Trophoblast cell (in vitro differentiated cells and primary cell): ENCODE measurements around the gene GRID2IP.
"Not testable (repeated sequence)": the region's sequence is repeated elsewhere in the genome, so short reads cannot be mapped to it uniquely, and the experiment has no call there.

ENCODE experiments used
- DNase-seq, 2 donors: peaks; one replicate each; pipeline ENCODE4 v3.0.0-alpha.2; 2016
- H2AFZ ChIP-seq: 2 replicates; pipeline ENCODE4 v1.6.1; 2013; ENCODE audit warnings: low read length, moderate library complexity, mild to moderate bottlenecking; ENCODE audit not compliant: insufficient read depth, poor library complexity
- H2AK5ac ChIP-seq: 2 replicates; pipeline ENCODE4 v1.6.1; 2013; ENCODE audit warnings: mild to moderate bottlenecking, low read length
- H2BK120ac ChIP-seq: 2 replicates; pipeline ENCODE4 v1.6.1; 2013; ENCODE audit warnings: low read length, mild to moderate bottlenecking, moderate library complexity; ENCODE audit not compliant: insufficient read depth, poor library complexity
- H2BK12ac ChIP-seq: 2 replicates; pipeline ENCODE4 v1.6.1; 2013; ENCODE audit warnings: mild to moderate bottlenecking, low read length, moderate library complexity
- H2BK5ac ChIP-seq: 2 replicates; pipeline ENCODE4 v1.6.1; 2013; ENCODE audit warnings: low read length, low read depth, moderate library complexity, mild to moderate bottlenecking; ENCODE audit not compliant: poor library complexity
- H3K14ac ChIP-seq: 2 replicates; pipeline ENCODE4 v1.6.1; 2013; ENCODE audit warnings: mild to moderate bottlenecking, low read length
- H3K18ac ChIP-seq: 2 replicates; pipeline ENCODE4 v1.6.1; 2013; ENCODE audit warnings: mild to moderate bottlenecking, low read length
- H3K23ac ChIP-seq: 2 replicates; pipeline ENCODE4 v1.6.1; 2013; ENCODE audit warnings: low read length
- H3K27ac ChIP-seq: 2 replicates; pipeline ENCODE4 v1.5.1; 2013; ENCODE audit warnings: low read depth, mild to moderate bottlenecking, inconsistent platforms, low read length, moderate library complexity
- H3K27me3 ChIP-seq: 2 replicates; pipeline ENCODE4 v1.6.1; 2013; ENCODE audit warnings: inconsistent platforms, mild to moderate bottlenecking, low read length, moderate library complexity; ENCODE audit not compliant: insufficient read depth
- H3K36me3 ChIP-seq, 2 experiments: 1 replicate in 1 of 2; 2 replicates in 1 of 2; pipeline ENCODE4 v1.6.1; 2013; ENCODE audit warnings: low read length in 2 of 2, mild to moderate bottlenecking in 2 of 2, moderate library complexity in 1 of 2; ENCODE audit not compliant: insufficient read depth in 2 of 2, control insufficient read depth in 1 of 2
- H3K4ac ChIP-seq: 2 replicates; pipeline ENCODE4 v1.6.1; 2013; ENCODE audit warnings: low read depth, mild to moderate bottlenecking, low read length, moderate library complexity
- H3K4me1 ChIP-seq, 2 experiments: 1 replicate in 1 of 2; 2 replicates in 1 of 2; pipeline ENCODE4 v1.6.1; 2013; ENCODE audit warnings: low read length in 2 of 2, mild to moderate bottlenecking in 2 of 2, moderate library complexity in 1 of 2; ENCODE audit not compliant: insufficient read depth in 2 of 2, control insufficient read depth in 1 of 2
- H3K4me2 ChIP-seq: 2 replicates; pipeline ENCODE4 v1.6.1; 2013; ENCODE audit warnings: inconsistent platforms, mild to moderate bottlenecking, low read length, moderate library complexity
- H3K4me3 ChIP-seq: 2 replicates; pipeline ENCODE4 v1.5.1; 2013; ENCODE audit warnings: mild to moderate bottlenecking, low read depth, low read length, inconsistent platforms
- H3K79me1 ChIP-seq: one replicate; pipeline ENCODE4 v1.6.1; 2013; ENCODE audit warnings: low read length
- H3K79me2 ChIP-seq: 2 replicates; pipeline ENCODE4 v1.6.1; 2013; ENCODE audit warnings: low read length, mild to moderate bottlenecking; ENCODE audit not compliant: control insufficient read depth, insufficient read depth, poor library complexity
- H3K9ac ChIP-seq: 2 replicates; pipeline ENCODE4 v1.6.1; 2013; ENCODE audit warnings: mild to moderate bottlenecking, low read length
- H3K9me3 ChIP-seq: 2 replicates; pipeline ENCODE4 v1.6.1; 2013; ENCODE audit warnings: low read depth, mild to moderate bottlenecking, control low read depth, inconsistent platforms, low read length; ENCODE audit not compliant: insufficient read depth
- H4K12ac ChIP-seq: 2 replicates; pipeline ENCODE4 v1.6.1; 2013; ENCODE audit warnings: low read depth, mild to moderate bottlenecking, low read length, moderate library complexity
- H4K8ac ChIP-seq: 2 replicates; pipeline ENCODE4 v1.6.1; 2013; ENCODE audit warnings: low read depth, mild to moderate bottlenecking, low read length, moderate library complexity
- H4K91ac ChIP-seq: one replicate; pipeline ENCODE4 v1.6.1; 2013; ENCODE audit warnings: low read depth, mild to moderate bottlenecking, low read length, moderate library complexity
- WGBS: extraction: QIAGEN DNeasy Blood & Tissue Kit; methylation state at CpG from one replicate; pipeline ENCODE4 v1.1.7; 2013; ENCODE audit warnings: missing lambda C conversion rate; ENCODE audit not compliant: insufficient read length, insufficient coverage; ENCODE audit errors: extremely low coverage; 5-methylcytosine and 5-hydroxymethylcytosine counted together

The GRID2IP gene

GRCh38 chr7:6458676-6459075 is 92.6 kb downstream of the GRID2IP start:
- not testable (repeated sequence) for H3K18ac ChIP-seq, H3K4me3 ChIP-seq, H3K4me1 ChIP-seq, H4K12ac ChIP-seq, H3K9me3 ChIP-seq, H3K4me2 ChIP-seq, H2BK120ac ChIP-seq, H3K79me2 ChIP-seq, H2AFZ ChIP-seq, H3K27me3 ChIP-seq, H3K23ac ChIP-seq, H3K9ac ChIP-seq, H2AK5ac ChIP-seq, H3K4ac ChIP-seq, H3K14ac ChIP-seq, H2BK5ac ChIP-seq, H4K8ac ChIP-seq, H3K27ac ChIP-seq, H4K91ac ChIP-seq, H3K79me1 ChIP-seq, H2BK12ac ChIP-seq
- peaks cover 19 to 26% of the 10 kb centered on the region in 2 experiments for H3K36me3 ChIP-seq
- peak in 1 of 2 donors; percentile 79 for DNase-seq
- no CpG with 5 or more reads among the region's 3 CpGs for WGBS

- no peak overlapping the region for H2AK5ac ChIP-seq
- no peak overlapping the region for H2BK5ac ChIP-seq
- no peaks in the 10 kb centered on the region for H3K79me2 ChIP-seq
- H3K36me3 ChIP-seq, result no peaks in the 10 kb centered on the region
- H3K9ac ChIP-seq, result no peak overlapping the region
- H2BK120ac ChIP-seq, result no peak overlapping the region
- H3K4me3 ChIP-seq, result no peak overlapping the region
- no peak overlapping the region for H3K4me2 ChIP-seq
- no peak overlapping the region for H3K23ac ChIP-seq
- no peak overlapping the region for H3K27ac ChIP-seq
- H3K4me1 ChIP-seq, result no peaks in the 10 kb centered on the region
- no peaks in the 10 kb centered on the region for H3K9me3 ChIP-seq
- peak overlapping the region; percentile 19 for H4K8ac ChIP-seq
- H3K18ac ChIP-seq, result no peak overlapping the region
- H3K79me1 ChIP-seq, result no peaks in the 10 kb centered on the region
- H3K14ac ChIP-seq, result no peak overlapping the region
- H2BK12ac ChIP-seq, result no peak overlapping the region
- DNase-seq, result peak; percentile 75 to 88
- H3K27me3 ChIP-seq, result no peaks in the 10 kb centered on the region
- no peak overlapping the region for H4K91ac ChIP-seq
- H3K4ac ChIP-seq, result no peak overlapping the region
- no peak overlapping the region for H2AFZ ChIP-seq
- H4K12ac ChIP-seq, result no peak overlapping the region
- no CpG with 5 or more reads among the region's 4 CpGs for WGBS
Observed at GRCh38 chr7:6453734-6454133, 97.5 kb downstream of the GRID2IP start.

- whole genome bisulfite sequencing, result 100% methylated on average over 1 of the region's 6 CpGs
- Histone ChIP-seq H3K18ac (no peak overlapping the region), H4K91ac (no peak overlapping the region), H2AK5ac (no peak overlapping the region), H4K8ac (no peak overlapping the region), H3K4me3 (no peak overlapping the region), H3K79me1 (peaks cover 7% of the 10 kb centered on the region), H2BK12ac (no peak overlapping the region), H2AFZ (no peak overlapping the region), H3K4ac (no peak overlapping the region), H3K36me3 (no peaks in the 10 kb centered on the region), H3K14ac (no peak overlapping the region), H2BK5ac (no peak overlapping the region), H3K27me3 (no peaks in the 10 kb centered on the region), H3K4me2 (no peak overlapping the region), H3K79me2 (peaks cover 5% of the 10 kb centered on the region), H3K4me1 (peaks cover 0 to 4% of the 10 kb centered on the region in 2 experiments), H3K27ac (no peak overlapping the region), H4K12ac (no peak overlapping the region), H3K9me3 (no peaks in the 10 kb centered on the region), H3K9ac (no peak overlapping the region), H2BK120ac (no peak overlapping the region), H3K23ac (no peak overlapping the region)
- no peak for DNase-seq
Observed at GRCh38 chr7:6451224-6451705, 100.0 kb downstream of the GRID2IP start.

- not testable (repeated sequence) for H4K8ac ChIP-seq, H3K27me3 ChIP-seq, H3K9me3 ChIP-seq, H3K4me3 ChIP-seq, H2BK120ac ChIP-seq, H4K12ac ChIP-seq, H3K79me1 ChIP-seq, H3K4ac ChIP-seq, H2AFZ ChIP-seq, H4K91ac ChIP-seq, H3K9ac ChIP-seq, H3K18ac ChIP-seq, H3K36me3 ChIP-seq, H3K14ac ChIP-seq, H3K4me2 ChIP-seq, H3K79me2 ChIP-seq, H2BK5ac ChIP-seq, H2BK12ac ChIP-seq, H3K27ac ChIP-seq, H2AK5ac ChIP-seq, H3K4me1 ChIP-seq, H3K23ac ChIP-seq
- WGBS, result no CpG with 5 or more reads among the region's 10 CpGs
- DNase-seq, result peak; percentile 72 to 83
Observed at GRCh38 chr7:6450591-6450990, 100.7 kb downstream of the GRID2IP start.
